ENCODE measurements around the gene LRMDA. TPM values are rescaled to one million over a fixed set of nuclear protein-coding genes. Genes with fewer than 3 reads are reported as not detected.

Gene LRMDA
- total RNA-seq, 4 donors from 2014 or later, result 0.76 to 6.4 (median 1.3) TPM

DNA sequence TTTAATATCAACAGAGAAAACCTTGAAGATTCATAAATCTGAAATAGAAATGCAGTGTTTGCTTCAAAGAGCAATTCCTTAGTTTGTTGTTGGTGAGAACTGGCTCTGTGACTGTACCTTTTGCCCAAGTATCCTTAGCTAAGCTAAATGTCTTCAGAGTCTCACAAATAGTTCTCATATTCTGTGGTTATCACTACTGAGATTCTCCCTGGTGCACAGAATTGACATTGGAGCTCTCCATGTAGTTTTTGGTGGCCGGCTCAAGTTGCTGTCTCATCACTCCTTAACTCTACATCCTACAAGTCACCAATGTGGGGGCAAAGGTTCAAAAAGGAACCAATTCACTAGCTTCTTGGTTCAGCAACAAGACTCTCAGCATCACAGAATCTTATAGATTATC lies 780.3 kb downstream of the LRMDA start:
- no peak overlapping the region for H3K4me3 ChIP-seq (ENCODE audit: low read depth, poor library complexity, severe bottlenecking)
- DNase-seq (ENCODE audit: low spot score in 2 of 2), result no peak
- intact Hi-C loops (cut with DNase I; ENCODE audit: low total_unique reads), result no loop called here
- TF ChIP-seq, protein P1, sequence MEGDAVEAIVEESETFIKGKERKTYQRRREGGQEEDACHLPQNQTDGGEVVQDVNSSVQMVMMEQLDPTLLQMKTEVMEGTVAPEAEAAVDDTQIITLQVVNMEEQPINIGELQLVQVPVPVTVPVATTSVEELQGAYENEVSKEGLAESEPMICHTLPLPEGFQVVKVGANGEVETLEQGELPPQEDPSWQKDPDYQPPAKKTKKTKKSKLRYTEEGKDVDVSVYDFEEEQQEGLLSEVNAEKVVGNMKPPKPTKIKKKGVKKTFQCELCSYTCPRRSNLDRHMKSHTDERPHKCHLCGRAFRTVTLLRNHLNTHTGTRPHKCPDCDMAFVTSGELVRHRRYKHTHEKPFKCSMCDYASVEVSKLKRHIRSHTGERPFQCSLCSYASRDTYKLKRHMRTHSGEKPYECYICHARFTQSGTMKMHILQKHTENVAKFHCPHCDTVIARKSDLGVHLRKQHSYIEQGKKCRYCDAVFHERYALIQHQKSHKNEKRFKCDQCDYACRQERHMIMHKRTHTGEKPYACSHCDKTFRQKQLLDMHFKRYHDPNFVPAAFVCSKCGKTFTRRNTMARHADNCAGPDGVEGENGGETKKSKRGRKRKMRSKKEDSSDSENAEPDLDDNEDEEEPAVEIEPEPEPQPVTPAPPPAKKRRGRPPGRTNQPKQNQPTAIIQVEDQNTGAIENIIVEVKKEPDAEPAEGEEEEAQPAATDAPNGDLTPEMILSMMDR (IDR thresholded peaks at IDR 0.05), result no peak
- no peak for TF ChIP-seq POLR2A (IDR thresholded peaks at IDR 0.05)
- 84 to 100% methylated on average over 1 of the region's 1 CpG for WGBS, 2 donors

DNA sequence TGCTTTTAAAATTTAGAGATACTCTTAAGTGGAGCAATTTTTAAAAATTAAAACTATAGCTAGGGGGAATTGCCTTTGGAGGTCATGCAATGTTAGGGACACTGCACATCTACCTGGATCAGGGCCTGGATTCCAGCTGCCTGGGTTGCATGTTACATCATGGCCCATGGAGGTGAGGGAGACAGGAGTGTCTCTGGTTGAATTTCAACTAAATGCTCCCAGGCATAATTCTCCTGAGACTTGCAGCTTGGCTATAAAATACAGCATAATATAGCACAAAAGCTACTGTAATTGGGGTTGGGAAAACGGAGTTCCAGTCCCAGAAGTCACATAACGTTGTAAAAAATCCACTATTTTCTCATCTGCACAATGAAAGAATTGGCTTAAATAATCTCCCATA lies 782.5 kb downstream of the LRMDA start:
- WGBS, 2 donors, result 68 to 77% methylated on average over 2 of the region's 2 CpGs

DNA sequence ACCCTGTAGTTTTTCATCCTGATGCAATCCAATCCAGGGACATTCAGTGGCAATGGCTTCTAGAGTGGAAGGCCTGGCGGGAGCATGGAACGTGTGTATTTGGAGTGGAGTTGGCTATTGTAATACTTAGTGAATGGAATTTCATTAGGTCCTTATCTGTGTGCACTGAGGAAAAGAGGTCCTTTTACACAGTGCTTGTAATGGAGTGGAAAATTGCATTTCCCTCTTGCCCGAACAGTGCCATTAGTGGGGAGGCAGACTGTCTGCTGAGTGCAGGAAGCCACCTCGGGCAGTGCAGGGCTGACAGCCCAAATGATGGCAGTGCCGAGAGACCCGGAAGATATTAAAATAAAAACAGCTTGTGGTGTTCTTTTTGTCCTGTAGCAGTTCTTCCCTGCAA lies 786.6 kb downstream of the LRMDA start:
- H3K4me3 ChIP-seq (ENCODE audit: low read depth, poor library complexity, severe bottlenecking), result no peak overlapping the region
- DNase-seq (ENCODE audit: low spot score in 2 of 2), result no peak
- 90 to 94% methylated on average over 6 of the region's 6 CpGs for WGBS, 2 donors
- TF ChIP-seq, protein P1 (IDR thresholded peaks at IDR 0.05), result no peak
- no peak for TF ChIP-seq POLR2A (IDR thresholded peaks at IDR 0.05)
- intact Hi-C loops (cut with DNase I; ENCODE audit: low total_unique reads), result no loop called here

More for the DNA sequence above, 782.5 kb downstream of the LRMDA start:
- no peak for DNase-seq (ENCODE audit: low spot score in 2 of 2)
- intact Hi-C loops (cut with DNase I; ENCODE audit: low total_unique reads), result no loop called here
- no peak for TF ChIP-seq POLR2A (IDR thresholded peaks at IDR 0.05)
- TF ChIP-seq, protein P1 (IDR thresholded peaks at IDR 0.05), result no peak
- no peak overlapping the region for H3K4me3 ChIP-seq (ENCODE audit: low read depth, poor library complexity, severe bottlenecking)

DNA sequence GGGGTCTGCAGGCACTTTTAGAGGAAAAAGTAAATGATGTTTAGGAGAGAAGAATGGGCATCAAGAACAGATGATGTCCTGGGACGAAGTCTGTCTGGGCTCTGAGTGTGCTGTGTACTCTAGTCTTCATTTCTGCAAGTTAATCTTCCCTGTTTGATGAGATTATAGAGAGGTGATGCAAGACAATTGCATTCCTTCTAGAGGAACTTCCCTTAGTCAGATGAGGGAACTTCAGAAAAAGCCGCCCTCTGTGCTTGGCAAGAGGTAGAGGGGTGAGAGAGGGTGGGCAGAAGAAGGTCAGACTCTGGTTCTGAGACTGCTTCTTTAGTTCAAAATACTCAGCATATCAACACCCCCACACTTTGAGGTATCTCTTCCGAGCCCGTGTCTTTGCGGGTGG lies 797.9 kb downstream of the LRMDA start:
- DNase-seq (ENCODE audit: low spot score in 2 of 2), result no peak
- 86 to 93% methylated on average over 5 of the region's 5 CpGs for WGBS, 2 donors
- H3K4me3 ChIP-seq (ENCODE audit: low read depth, poor library complexity, severe bottlenecking), result no peak overlapping the region
- TF ChIP-seq POLR2A (IDR thresholded peaks at IDR 0.05), result no peak
- TF ChIP-seq, protein P1 (IDR thresholded peaks at IDR 0.05), result no peak
- intact Hi-C loops (cut with DNase I; ENCODE audit: low total_unique reads), result no loop called here

DNA sequence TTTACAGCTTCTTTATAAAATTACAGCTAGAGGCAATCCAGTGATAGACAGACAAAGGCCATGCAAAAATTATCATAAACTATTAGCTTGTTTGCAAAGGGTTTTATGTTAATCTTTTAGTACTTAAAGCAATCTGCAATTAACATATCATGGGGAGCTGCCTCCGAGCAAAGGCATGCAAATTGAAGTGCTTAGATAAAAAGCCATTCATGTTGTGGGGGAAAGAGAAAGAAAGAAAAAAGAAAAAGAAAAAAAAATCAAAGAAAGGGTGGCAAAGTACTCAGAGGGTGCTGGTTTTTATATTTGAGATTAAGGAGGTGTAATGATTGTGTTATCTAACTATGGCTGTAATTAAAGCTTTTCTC lies 799.5 kb downstream of the LRMDA start:
- H3K4me3 ChIP-seq (ENCODE audit: low read depth, poor library complexity, severe bottlenecking), result no peak overlapping the region
- intact Hi-C loops (cut with DNase I; ENCODE audit: low total_unique reads), result no loop called here
- TF ChIP-seq, protein P1 (IDR thresholded peaks at IDR 0.05), result no peak
- TF ChIP-seq POLR2A (IDR thresholded peaks at IDR 0.05), result no peak
- 74 to 78% methylated on average over 1 of the region's 1 CpG for WGBS, 2 donors
- no peak for DNase-seq (ENCODE audit: low spot score in 2 of 2)

DNA sequence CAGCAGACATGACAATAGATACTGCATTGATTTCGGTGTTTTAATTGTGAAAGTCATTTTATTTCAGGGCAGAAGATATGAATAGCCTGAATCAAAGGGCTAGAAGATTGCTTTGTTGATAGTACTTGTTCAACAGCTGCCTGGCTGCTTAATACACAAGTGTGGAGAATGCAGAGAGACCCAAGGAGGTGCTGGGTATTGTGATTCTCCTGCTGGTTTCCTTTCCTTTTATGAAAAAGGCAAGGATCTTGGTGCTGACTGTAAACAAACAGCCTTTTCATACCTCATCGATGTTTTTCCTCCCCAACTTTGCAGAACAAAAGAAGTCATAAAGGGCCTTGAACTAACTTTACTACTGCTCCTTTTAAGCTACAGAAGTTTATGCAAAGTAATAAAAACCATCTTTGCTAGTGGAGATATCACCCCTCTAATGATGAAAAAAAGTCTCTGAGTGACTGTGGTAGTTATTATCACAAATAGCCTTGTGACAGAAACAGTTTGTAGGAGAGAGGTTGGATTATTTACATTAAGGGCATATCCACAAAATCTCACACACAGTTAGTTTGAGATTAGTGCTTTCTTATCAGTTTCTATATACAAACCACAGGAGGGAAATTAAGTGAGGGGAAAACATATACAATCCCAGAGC lies 800.0 kb downstream of the LRMDA start:
- 50 to 51% methylated on average over 2 of the region's 2 CpGs for WGBS, 2 donors
- TF ChIP-seq, protein P1 (IDR thresholded peaks at IDR 0.05), result no peak
- no peak for TF ChIP-seq POLR2A (IDR thresholded peaks at IDR 0.05)
- H3K4me3 ChIP-seq (ENCODE audit: low read depth, poor library complexity, severe bottlenecking), result no peak overlapping the region
- no peak for DNase-seq (ENCODE audit: low spot score in 2 of 2)
- intact Hi-C loops (cut with DNase I; ENCODE audit: low total_unique reads), result no loop called here
